Left lung (tissue), 10 donors: ENCODE results near the gene MBOAT2. TPM values are rescaled to one million over a fixed set of nuclear protein-coding genes. Genes with fewer than 3 reads are reported as not detected.
"Not testable (repeated sequence)": the region's sequence is repeated elsewhere in the genome, so short reads cannot be mapped to it uniquely, and the experiment has no call there.

ENCODE experiments used
- ATAC-seq: fragments of 200-7000 bp; cut with Tn5 transposase; one replicate; pipeline ENCODE4 v1.9.1; 2020; ENCODE audit warnings: moderate library complexity
- DNase-seq, 4 donors: peaks; one replicate each; pipeline ENCODE4 v3.0.0-alpha.2; 2013 to 2020
- H3K27ac ChIP-seq, 2 donors: fragments of 200-600 bp; sonication (generic) in 1 of 2; one replicate each; pipeline versions ENCODE4 v1.5.0 to v1.8.0; 2020 to 2021
- H3K27me3 ChIP-seq, 2 donors: fragments of 200-600 bp; sonication (generic) in 1 of 2; one replicate each; pipeline versions ENCODE4 v1.5.0 to v1.8.0; 2020 to 2021
- H3K36me3 ChIP-seq, 2 donors: fragments of 200-600 bp; sonication (generic) in 1 of 2; one replicate each; pipeline versions ENCODE4 v1.5.0 to v1.8.0; 2020 to 2021
- H3K4me1 ChIP-seq, 2 donors: fragments of 200-600 bp; one replicate each; pipeline ENCODE4 v1.8.0; 2021
- H3K4me3 ChIP-seq, 2 donors: fragments of 200-600 bp; sonication (generic) in 1 of 2; one replicate each; pipeline versions ENCODE4 v1.5.0 to v1.8.0; 2020 to 2021; ENCODE audit warnings: mild to moderate bottlenecking in 1 of 2
- H3K9me3 ChIP-seq, 2 donors: fragments of 200-600 bp; sonication (generic) in 1 of 2; one replicate each; pipeline versions ENCODE4 v1.5.0 to v1.8.0; 2020 to 2021
- CTCF ChIP-seq, 2 donors: fragments of 200-600 bp; sonication (generic) in 1 of 2; IDR thresholded peaks; one replicate each; pipeline versions ENCODE4 v1.5.0 to v1.8.0; 2021; ENCODE audit warnings: antibody characterized with exemption in 2 of 2
- intact Hi-C, 2 donors: fragments of 100-400 bp; cut with DNase I; formaldehyde crosslinking; loops; one replicate each; pipeline versions ENCODE4 v1.11.2 to v1.14.2; 2022
- polyA plus RNA-seq, 6 donors: library from polyadenylated mRNA; unstranded; fragments of 120-200 nt; gene quantifications; one replicate each; pipeline ENCODE4 v1.2.1, GENCODE V29; 2013; ENCODE audit not compliant: insufficient read length in 6 of 6
- total RNA-seq, 2 donors: library from RNA; stranded (reverse); fragmentation: NEBNext Ultra II Directional; extraction: Animal tissue kit (Norgen Biotek cat#: 25700); gene quantifications; one replicate each; pipeline ENCODE4 v1.2.1, GENCODE V29; 2021
- donor health status: DM: no; HTN: yes; CAD: no.
- donor health status: DM: no; HTN: no; CAD: no.

MBOAT2 gene
- total and polyA plus RNA-seq, 8 donors, result 32.7 to 85.5 (median 62.9) TPM

DNA sequence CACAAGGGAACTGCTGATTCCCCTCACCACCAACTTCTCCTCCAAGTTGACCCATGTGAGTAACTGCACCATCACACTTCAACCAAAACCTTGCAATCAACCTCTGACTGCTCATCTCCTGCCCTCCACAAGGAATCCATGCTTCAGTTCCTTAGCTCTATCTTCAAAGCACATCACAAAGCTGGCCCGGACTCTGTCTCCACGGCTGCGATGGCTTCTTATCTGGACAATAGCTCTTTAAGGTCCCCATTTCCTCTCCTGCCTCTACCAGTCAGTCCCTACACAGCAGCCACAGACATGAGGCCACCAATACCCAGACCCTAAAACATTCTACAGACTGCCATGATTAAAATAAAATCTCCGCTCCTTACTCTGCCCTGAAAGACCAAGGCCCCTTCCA lies 25.7 kb downstream of the MBOAT2 start:
- TF ChIP-seq CTCF (IDR thresholded peaks at IDR 0.05), result no peak
- intact Hi-C loops, result no loop called here
- no peak for ATAC-seq

DNA sequence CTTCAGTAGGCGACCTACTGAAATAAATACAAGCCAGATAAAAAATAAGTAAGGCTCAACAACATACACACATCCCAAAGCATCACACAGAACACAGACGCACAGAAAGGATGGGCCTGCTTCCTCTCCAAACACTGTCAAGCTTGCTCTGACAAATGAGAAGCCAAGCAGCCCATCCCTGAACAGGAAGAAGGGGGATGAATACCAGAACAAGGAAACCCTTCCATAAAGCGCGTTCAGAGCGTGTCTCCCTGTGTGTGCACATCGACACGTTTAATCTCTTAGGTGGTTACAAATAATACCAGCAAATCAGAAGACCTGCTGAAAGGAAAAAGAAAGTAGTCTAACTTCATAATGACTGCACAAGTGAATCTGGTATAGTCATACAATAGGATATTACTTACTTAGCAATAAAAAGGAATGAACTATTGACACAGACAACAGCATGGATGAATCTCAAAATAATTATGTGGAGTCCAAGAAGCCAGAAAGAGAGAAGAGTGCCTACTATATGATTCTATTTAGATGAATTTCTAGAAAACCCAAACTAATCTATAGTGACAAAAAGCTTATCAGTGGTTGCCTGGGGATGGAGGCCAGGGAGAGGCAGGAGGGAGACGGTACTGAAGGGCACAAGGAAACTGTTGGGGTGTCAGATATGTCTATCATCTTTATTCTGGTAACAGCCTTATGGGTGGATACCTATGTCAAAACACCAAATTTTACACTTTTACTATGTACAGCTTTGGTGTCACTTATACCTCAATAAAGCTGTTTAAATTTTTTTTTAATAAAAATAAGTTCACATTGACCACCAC lies 26.8 kb downstream of the MBOAT2 start:
- Histone ChIP-seq H3K4me1 (peaks cover 0 to 11% of the 10 kb centered on the region in 2 donors), H3K4me3 (no peak overlapping the region), H3K9me3 (no peaks in the 10 kb centered on the region), H3K36me3 (no peaks in the 10 kb centered on the region), H3K27ac (no peak overlapping the region), H3K27me3 (no peaks in the 10 kb centered on the region)
- ATAC-seq, result no peak
- TF ChIP-seq CTCF (IDR thresholded peaks at IDR 0.05), result no peak
- DNase-seq, result no peak
- intact Hi-C loops, result no loop called here

More for the DNA sequence above, 25.7 kb downstream of the MBOAT2 start:
- Histone ChIP-seq H3K27me3 (no peaks in the 10 kb centered on the region), H3K4me1 (peaks cover 0 to 15% of the 10 kb centered on the region in 2 donors), H3K4me3 (no peak overlapping the region), H3K27ac (no peak overlapping the region), H3K36me3 (no peaks in the 10 kb centered on the region), H3K9me3 (no peaks in the 10 kb centered on the region)
- DNase-seq, result no peak

- intact Hi-C loops, result no loop called here
- no peak overlapping the region for H3K4me3 ChIP-seq
- no peaks in the 10 kb centered on the region for H3K9me3 ChIP-seq
- H3K36me3 ChIP-seq, result no peaks in the 10 kb centered on the region
- ATAC-seq (no peak), DNase-seq (no peak)
- H3K27me3 ChIP-seq, result no peaks in the 10 kb centered on the region
- TF ChIP-seq CTCF (IDR thresholded peaks at IDR 0.05), result no peak
- H3K4me1 ChIP-seq, result peaks cover 0 to 10% of the 10 kb centered on the region in 2 donors
- no peak overlapping the region for H3K27ac ChIP-seq
Measured at GRCh38 chr2:8974016-8974415, 29.5 kb downstream of the MBOAT2 start.

GRCh38 chr2:8973017-8973416 lies 30.5 kb downstream of the MBOAT2 start:
- H3K9me3 ChIP-seq, H3K4me3 ChIP-seq, intact Hi-C loops, DNase-seq, ATAC-seq, H3K4me1 ChIP-seq, H3K27ac ChIP-seq, H3K36me3 ChIP-seq, H3K27me3 ChIP-seq: not testable (repeated sequence)

DNA sequence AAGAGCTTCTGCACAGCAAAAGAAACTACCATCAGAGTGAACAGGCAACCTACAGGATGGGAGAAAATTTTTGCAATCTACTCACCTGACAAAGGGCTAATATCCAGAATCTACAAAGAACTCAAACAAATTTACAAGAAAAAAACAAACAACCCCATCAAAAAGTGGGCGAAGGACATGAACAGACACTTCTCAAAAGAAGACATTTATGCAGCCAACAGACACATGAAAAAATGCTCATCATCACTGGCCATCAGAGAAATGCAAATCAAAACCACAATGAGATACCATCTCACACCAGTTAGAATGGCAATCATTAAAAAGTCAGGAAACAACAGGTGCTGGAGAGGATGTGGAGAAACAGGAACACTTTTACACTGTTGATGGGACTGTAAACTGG lies 30.9 kb downstream of the MBOAT2 start:
- H3K9me3 ChIP-seq, DNase-seq, ATAC-seq, H3K4me1 ChIP-seq, H3K27ac ChIP-seq, intact Hi-C loops, H3K27me3 ChIP-seq, H3K4me3 ChIP-seq, H3K36me3 ChIP-seq: not testable (repeated sequence)

DNA sequence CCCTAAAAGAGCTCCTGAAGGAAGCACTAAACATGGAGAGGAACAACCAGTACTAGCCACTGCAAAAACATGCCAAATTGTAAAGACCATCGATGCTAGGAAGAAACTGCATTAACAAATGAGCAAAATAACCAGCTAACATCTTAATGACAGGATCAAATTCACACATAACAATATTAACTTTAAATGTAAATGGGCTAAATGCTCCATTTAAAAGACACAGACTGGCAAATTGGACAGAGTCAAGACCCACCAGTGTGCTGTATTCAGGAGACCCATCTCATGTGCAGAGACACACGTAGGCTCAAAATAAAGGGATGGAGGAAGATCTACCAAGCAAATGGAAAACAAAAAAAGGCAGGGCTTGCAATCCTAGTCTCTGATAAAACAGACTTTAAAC lies 34.1 kb downstream of the MBOAT2 start:
- DNase-seq, H3K4me1 ChIP-seq, H3K4me3 ChIP-seq, H3K9me3 ChIP-seq, H3K27ac ChIP-seq, intact Hi-C loops, H3K36me3 ChIP-seq, ATAC-seq, H3K27me3 ChIP-seq: not testable (repeated sequence)
